A549 (cell line): ENCODE results near the gene TMEM151A. TPM values are rescaled to one million over a fixed set of nuclear protein-coding genes. Genes with fewer than 3 reads are reported as not detected.

Experiments
- ATAC-seq, 2 experiments: fragments of 200-7000 bp in 1 of 2; fragments of >200 bp in 1 of 2; cut with Nextera tagmentation in 1 of 2; cut with Tn5 transposase in 1 of 2; 3 replicates each; pipeline versions ENCODE4 v1.8.0 to v1.9.1; 2018 to 2020; ENCODE audit warnings: mild to moderate bottlenecking in 1 of 2, moderate library complexity in 1 of 2
- CTCF ChIA-PET: fragments of 300-600 bp; sonication (Branson Sonifier 250); formaldehyde crosslinking; extraction: SDS; loops from one replicate; lab custom pipeline; 2021; ENCODE audit warnings: antibody characterized with exemption, inconsistent platforms; lab: Yijun Ruan, JAX
- POLR2A ChIA-PET: fragments of 350-600 bp; formaldehyde crosslinking; extraction: SDS; loops from one replicate; lab custom pipeline; 2021; ENCODE audit warnings: antibody characterized with exemption, inconsistent platforms; lab: Yijun Ruan, JAX
- DNase-seq, 2 experiments: peaks; one replicate each; pipeline versions ENCODE4 v3.0.0 to v3.0.0-alpha.2; 2011 to 2016; ENCODE audit warnings: low read depth in 1 of 2, low spot score in 1 of 2
- FAIRE-seq: peaks from 2 replicates; lab custom pipeline; 2011; peaks lifted over from hg19 to GRCh38; lab: Jason Lieb, UNC
- H3K27ac ChIP-seq, 2 experiments: fragments of >200 bp; sonication (Bioruptor Twin); formaldehyde crosslinking; 3 replicates each; pipeline ENCODE4 v1.5.1; 2016 to 2017
- H3K4me1 ChIP-seq: fragments of >200 bp; sonication (Bioruptor Twin); formaldehyde crosslinking; 3 replicates; pipeline ENCODE4 v1.6.1; 2016
- H3K4me2 ChIP-seq: fragments of >200 bp; sonication (Bioruptor Twin); formaldehyde crosslinking; 3 replicates; pipeline ENCODE4 v1.6.1; 2016
- H3K4me3 ChIP-seq: fragments of >200 bp; sonication (Bioruptor Twin); formaldehyde crosslinking; 3 replicates; pipeline ENCODE4 v1.5.1; 2016
- H3K9me3 ChIP-seq: fragments of >200 bp; sonication (Bioruptor Twin); formaldehyde crosslinking; 3 replicates; pipeline ENCODE4 v1.6.1; 2016
- ATOH8 ChIP-seq: fragments of 250-450 bp; sonication (Bioruptor Pico); IDR thresholded peaks from 2 replicates; pipeline ENCODE4 v1.5.0; 2020; ENCODE audit warnings: low read depth, mild to moderate bottlenecking, moderate library complexity
- BHLHE40 ChIP-seq: IDR thresholded peaks from 2 replicates; pipeline ENCODE4 v1.6.1; 2012; ENCODE audit warnings: low read depth, low read length, inconsistent platforms
- CBX2 ChIP-seq: fragments of 200-600 bp; sonication (generic); IDR thresholded peaks from 2 replicates; pipeline ENCODE4 v1.6.1; 2016; ENCODE audit warnings: low read depth, mild to moderate bottlenecking, borderline replicate concordance
- CHD2 ChIP-seq: fragments of 150-350 bp; IDR thresholded peaks from 2 replicates; pipeline ENCODE4 v1.6.1; 2014; ENCODE audit warnings: low read length; ENCODE audit not compliant: partially characterized antibody
- CTCF ChIP-seq: fragments of >200 bp; sonication (Bioruptor Twin); formaldehyde crosslinking; IDR thresholded peaks from 3 replicates; pipeline ENCODE4 v1.5.1; 2016
- EHF ChIP-seq: fragments of 250-450 bp; sonication (Bioruptor Pico); IDR thresholded peaks from 2 replicates; pipeline ENCODE4 v1.5.0; 2020; ENCODE audit warnings: mild to moderate bottlenecking
- EHMT2 ChIP-seq: fragments of 200-600 bp; sonication (generic); IDR thresholded peaks from 2 replicates; pipeline ENCODE4 v1.6.1; 2016; ENCODE audit warnings: antibody characterized with exemption, low read depth, mild to moderate bottlenecking, moderate library complexity
- ELK1 ChIP-seq: fragments of 150-350 bp; IDR thresholded peaks from 2 replicates; pipeline ENCODE4 v1.6.1; 2014; ENCODE audit warnings: low read depth, mild to moderate bottlenecking, low read length
- ESRRA ChIP-seq: fragments of 150-350 bp; IDR thresholded peaks from 2 replicates; pipeline ENCODE4 v1.6.1; 2014; ENCODE audit warnings: mild to moderate bottlenecking, low read length, borderline replicate concordance
- FOXS1 ChIP-seq: fragments of 250-450 bp; sonication (Bioruptor Pico); IDR thresholded peaks from 2 replicates; pipeline ENCODE4 v1.5.0; 2020; ENCODE audit warnings: mild to moderate bottlenecking, moderate library complexity
- HDAC2 ChIP-seq: fragments of 200-600 bp; sonication (generic); IDR thresholded peaks from 2 replicates; pipeline ENCODE4 v1.6.1; 2016
- HEYL ChIP-seq: fragments of 250-450 bp; sonication (Bioruptor Pico); IDR thresholded peaks from 2 replicates; pipeline ENCODE4 v1.8.0; 2021; ENCODE audit warnings: mild to moderate bottlenecking, moderate library complexity
- KDM5A ChIP-seq: fragments of 200-600 bp; sonication (generic); IDR thresholded peaks from 2 replicates; pipeline ENCODE4 v1.6.1; 2016; ENCODE audit warnings: antibody characterized with exemption, mild to moderate bottlenecking
- MAFK ChIP-seq: fragments of 450-650 bp; IDR thresholded peaks from 2 replicates; pipeline ENCODE4 v1.6.1; 2014; ENCODE audit not compliant: partially characterized antibody
- MAZ ChIP-seq: fragments of 150-350 bp; IDR thresholded peaks from 2 replicates; pipeline ENCODE4 v1.6.1; 2014; ENCODE audit warnings: antibody characterized with exemption, low read depth, low read length, borderline replicate concordance
- MYC ChIP-seq: IDR thresholded peaks from 2 replicates; pipeline ENCODE4 v1.6.1; 2012; ENCODE audit warnings: mild to moderate bottlenecking, inconsistent platforms, low read length, improper control_type of control experiment, borderline replicate concordance
- NFE2L2 ChIP-seq: fragments of 150-350 bp; conservative IDR thresholded peaks from 2 replicates; pipeline ENCODE4 v1.6.1; 2014; ENCODE audit warnings: low read length
- NPAS2 ChIP-seq: fragments of 250-450 bp; sonication (Bioruptor Pico); IDR thresholded peaks from 2 replicates; pipeline ENCODE4 v1.8.0; 2022; ENCODE audit warnings: mild to moderate bottlenecking, moderate library complexity, borderline replicate concordance
- PHF8 ChIP-seq: fragments of 200-600 bp; sonication (generic); IDR thresholded peaks from 2 replicates; pipeline ENCODE4 v1.6.1; 2016; ENCODE audit warnings: low read depth, mild to moderate bottlenecking, antibody characterized with exemption, moderate library complexity, borderline replicate concordance
- POLR2AphosphoS2 ChIP-seq: conservative IDR thresholded peaks from 2 replicates; pipeline ENCODE4 v1.6.1; 2012; ENCODE audit warnings: low read length, improper control_type of control experiment, inconsistent platforms
- RCOR1 ChIP-seq: fragments of 150-350 bp; IDR thresholded peaks from 2 replicates; pipeline ENCODE4 v1.6.1; 2014; ENCODE audit warnings: antibody characterized with exemption, low read length, low read depth
- RFX5 ChIP-seq: fragments of 450-650 bp; IDR thresholded peaks from 2 replicates; pipeline ENCODE4 v1.7.1; 2014; ENCODE audit warnings: antibody characterized with exemption, mild to moderate bottlenecking, moderate library complexity
- USF2 ChIP-seq: fragments of 450-650 bp; IDR thresholded peaks from 2 replicates; pipeline ENCODE4 v1.6.1; 2014; ENCODE audit warnings: antibody characterized with exemption
- ZFP36 ChIP-seq: fragments of 450-650 bp; IDR thresholded peaks from 2 replicates; pipeline ENCODE4 v1.6.1; 2014; ENCODE audit warnings: borderline replicate concordance; ENCODE audit not compliant: partially characterized antibody
- WGBS: methylation state at CpG from one replicate; pipeline ENCODE4 v1.1.6; 2017; ENCODE audit errors: missing lambda C conversion rate; 5-methylcytosine and 5-hydroxymethylcytosine counted together
- polyA plus RNA-seq, 4 experiments: library from polyadenylated mRNA; depleted of rRNA in 3 of 4; stranded (reverse); fragments of >200 nt; fragmentation: RNase III in 1 of 4; extraction: RNeasy Plus Mini Kit Qiagen cat#74134 plus additional on column Dnase treatment in 1 of 4; gene quantifications; 2 replicates in 3 of 4; 3 replicates in 1 of 4; pipeline ENCODE4 v1.2.3, GENCODE V29; 2011 to 2017
- TF ChIP-seq, protein P1 (sequence below): IDR thresholded peaks from 2 replicates; pipeline ENCODE4 v1.6.1; 2012; ENCODE audit warnings: low read depth, borderline replicate concordance
- TF ChIP-seq, protein P2 (sequence below): fragments of 200-600 bp; sonication (generic); IDR thresholded peaks from 2 replicates; pipeline ENCODE4 v1.6.1; 2016; ENCODE audit warnings: antibody characterized with exemption, mild to moderate bottlenecking, moderate library complexity
- TF ChIP-seq, protein P3 (sequence below): IDR thresholded peaks from 2 replicates; pipeline ENCODE4 v1.6.1; 2012

The TMEM151A gene
- polyA plus RNA-seq, 2 of the 4 experiments (the other 2 are of a cell fraction): 0.44 to 1.8 TPM

DNA sequence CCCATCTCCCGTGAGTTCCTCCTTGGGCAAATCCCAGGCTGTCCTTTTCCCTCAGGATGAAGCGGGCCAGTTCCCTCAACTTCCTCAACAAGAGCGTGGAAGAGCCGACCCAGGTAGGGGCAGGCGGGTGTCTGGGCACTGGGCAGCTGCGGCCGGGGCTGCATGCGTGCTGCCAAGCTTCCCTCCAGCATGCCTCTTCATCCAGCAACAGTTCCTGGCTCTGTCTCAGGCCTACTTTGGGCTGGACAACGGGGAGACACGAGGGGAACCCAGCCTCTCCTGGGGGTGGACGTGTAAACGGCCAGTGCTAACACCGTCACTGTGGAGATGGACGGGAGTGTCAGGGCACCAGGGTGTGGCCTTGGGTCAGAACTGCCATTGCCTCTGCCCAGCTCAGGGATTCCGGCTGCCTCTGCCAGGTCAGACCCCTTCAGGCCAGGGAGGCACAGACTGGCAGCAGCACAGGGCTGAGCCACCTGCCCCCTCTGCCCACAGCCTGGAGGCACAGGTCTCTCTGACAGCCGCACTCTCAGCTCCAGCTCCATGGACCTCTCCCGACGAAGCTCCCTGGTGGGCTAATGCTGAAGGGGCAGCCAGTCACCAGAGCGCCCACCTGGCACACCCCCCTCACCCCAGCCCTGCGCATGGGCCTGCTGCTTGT, 25.2 kb upstream of the TMEM151A start:
- Histone ChIP-seq H3K4me3 (no peak overlapping the region), H3K27ac (0 out of 6 replicates have a peak overlapping the region, but pooled peaks of 1 of the 2 experiments have one; percentile 97), H3K4me1 (peaks cover 19% of the 10 kb centered on the region), H3K9me3 (no peaks in the 10 kb centered on the region), H3K4me2 (peak overlapping the region; percentile 91; the same call in 1 of the 3 replicates)
- CTCF ChIA-PET: interaction anchor here (2.8 kb wide), 1 partner anchor 44 kb away, joined by 13 read pairs; no protein-coding TSS in a partner anchor
- POLR2A ChIA-PET: no interaction called here
- 83% methylated on average over 18 of the region's 20 CpGs for WGBS
- FAIRE-seq (no peak), DNase-seq (no peak), ATAC-seq (0 out of 6 replicates have a peak, but pooled peaks of 1 of the 2 experiments have one; percentile 0)
- TF ChIP-seq POLR2AphosphoS2: no peak
- TF ChIP-seq RCOR1: no peak
- no peak for TF ChIP-seq HEYL (CRISPR knock-in tag)
- TF ChIP-seq CTCF: no peak
- TF ChIP-seq USF2: no peak
- TF ChIP-seq ATOH8: no peak
- TF ChIP-seq, protein P1, sequence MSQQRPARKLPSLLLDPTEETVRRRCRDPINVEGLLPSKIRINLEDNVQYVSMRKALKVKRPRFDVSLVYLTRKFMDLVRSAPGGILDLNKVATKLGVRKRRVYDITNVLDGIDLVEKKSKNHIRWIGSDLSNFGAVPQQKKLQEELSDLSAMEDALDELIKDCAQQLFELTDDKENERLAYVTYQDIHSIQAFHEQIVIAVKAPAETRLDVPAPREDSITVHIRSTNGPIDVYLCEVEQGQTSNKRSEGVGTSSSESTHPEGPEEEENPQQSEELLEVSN: no peak
- TF ChIP-seq BHLHE40: no peak
- TF ChIP-seq FOXS1 (CRISPR knock-in tag): no peak
- TF ChIP-seq EHF (CRISPR knock-in tag): no peak
- no peak for TF ChIP-seq KDM5A
- TF ChIP-seq PHF8: no peak
- no peak for TF ChIP-seq ESRRA
- no peak for TF ChIP-seq ELK1
- TF ChIP-seq RFX5: no peak
- no peak for TF ChIP-seq MAZ
- TF ChIP-seq CHD2: no peak
- TF ChIP-seq MAFK: no peak
- no peak for TF ChIP-seq MYC

DNA sequence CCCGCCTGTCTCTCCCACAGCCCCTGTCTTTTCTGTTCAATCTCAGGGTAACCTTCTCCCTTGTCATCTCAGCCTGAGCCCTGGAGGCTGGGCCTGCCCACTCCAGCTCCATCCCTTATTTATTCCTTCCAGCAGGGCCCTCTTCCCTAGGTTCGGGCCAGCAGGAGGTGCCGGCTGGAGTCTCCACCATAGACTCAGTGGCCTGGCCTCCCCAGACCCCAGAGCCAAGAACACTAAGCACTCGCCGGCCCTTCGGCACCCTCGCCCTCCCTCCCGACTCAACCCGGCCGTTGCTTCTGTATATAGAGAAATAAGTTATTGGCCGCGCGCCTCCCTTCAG, 24.7 kb upstream of the TMEM151A start:
- WGBS: 78% methylated on average over 13 of the region's 13 CpGs
- FAIRE-seq (no peak), ATAC-seq (peak; percentile 12 to 21; a peak in 5 of 6 replicates), DNase-seq (peak in 1 of 2 experiments; percentile 32)
- peak overlapping the region in 1 of 2 experiments; percentile 97; a peak in 3 of 6 replicates for H3K27ac ChIP-seq
- H3K4me1 ChIP-seq: peaks cover 19% of the 10 kb centered on the region
- H3K4me2 ChIP-seq: peak overlapping the region; percentile 91
- ChIA-PET POLR2A (interaction anchor here (1.6 kb wide), 1 partner anchor 15 kb away, joined by 6 read pairs; no protein-coding TSS in a partner anchor), CTCF (interaction anchor here (2.8 kb wide), 1 partner anchor 45 kb away, joined by 13 read pairs; no protein-coding TSS in a partner anchor)
- no peaks in the 10 kb centered on the region for H3K9me3 ChIP-seq
- H3K4me3 ChIP-seq: peak overlapping the region; percentile 93
- TF ChIP-seq KDM5A (no peak), NPAS2 (no peak), HDAC2 (no peak), CBX2 (no peak), MAFK (no peak), ZFP36 (no peak), EHMT2 (no peak), NFE2L2 (no peak)
- TF ChIP-seq, protein P2, sequence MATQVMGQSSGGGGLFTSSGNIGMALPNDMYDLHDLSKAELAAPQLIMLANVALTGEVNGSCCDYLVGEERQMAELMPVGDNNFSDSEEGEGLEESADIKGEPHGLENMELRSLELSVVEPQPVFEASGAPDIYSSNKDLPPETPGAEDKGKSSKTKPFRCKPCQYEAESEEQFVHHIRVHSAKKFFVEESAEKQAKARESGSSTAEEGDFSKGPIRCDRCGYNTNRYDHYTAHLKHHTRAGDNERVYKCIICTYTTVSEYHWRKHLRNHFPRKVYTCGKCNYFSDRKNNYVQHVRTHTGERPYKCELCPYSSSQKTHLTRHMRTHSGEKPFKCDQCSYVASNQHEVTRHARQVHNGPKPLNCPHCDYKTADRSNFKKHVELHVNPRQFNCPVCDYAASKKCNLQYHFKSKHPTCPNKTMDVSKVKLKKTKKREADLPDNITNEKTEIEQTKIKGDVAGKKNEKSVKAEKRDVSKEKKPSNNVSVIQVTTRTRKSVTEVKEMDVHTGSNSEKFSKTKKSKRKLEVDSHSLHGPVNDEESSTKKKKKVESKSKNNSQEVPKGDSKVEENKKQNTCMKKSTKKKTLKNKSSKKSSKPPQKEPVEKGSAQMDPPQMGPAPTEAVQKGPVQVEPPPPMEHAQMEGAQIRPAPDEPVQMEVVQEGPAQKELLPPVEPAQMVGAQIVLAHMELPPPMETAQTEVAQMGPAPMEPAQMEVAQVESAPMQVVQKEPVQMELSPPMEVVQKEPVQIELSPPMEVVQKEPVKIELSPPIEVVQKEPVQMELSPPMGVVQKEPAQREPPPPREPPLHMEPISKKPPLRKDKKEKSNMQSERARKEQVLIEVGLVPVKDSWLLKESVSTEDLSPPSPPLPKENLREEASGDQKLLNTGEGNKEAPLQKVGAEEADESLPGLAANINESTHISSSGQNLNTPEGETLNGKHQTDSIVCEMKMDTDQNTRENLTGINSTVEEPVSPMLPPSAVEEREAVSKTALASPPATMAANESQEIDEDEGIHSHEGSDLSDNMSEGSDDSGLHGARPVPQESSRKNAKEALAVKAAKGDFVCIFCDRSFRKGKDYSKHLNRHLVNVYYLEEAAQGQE: no peak
- TF ChIP-seq, protein P3, sequence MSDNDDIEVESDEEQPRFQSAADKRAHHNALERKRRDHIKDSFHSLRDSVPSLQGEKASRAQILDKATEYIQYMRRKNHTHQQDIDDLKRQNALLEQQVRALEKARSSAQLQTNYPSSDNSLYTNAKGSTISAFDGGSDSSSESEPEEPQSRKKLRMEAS: no peak
